HepG2 (cell line): ENCODE measurements around the gene DCD.

Experiments used
- HNRNPL ChIP-seq: fragments of 200-400 bp; formaldehyde crosslinking; IDR thresholded peaks from 2 replicates; pipeline ENCODE4 v1.6.1; 2017; ENCODE audit warnings: mild to moderate bottlenecking, low read depth, low read length
- IRF2 ChIP-seq: IDR thresholded peaks from 2 replicates; pipeline ENCODE4 v1.6.1; 2018; ENCODE audit warnings: missing genetic modification reagents, missing compliant biosample characterization
- NFIC ChIP-seq: IDR thresholded peaks from 2 replicates; pipeline ENCODE4 v1.6.1; 2012; ENCODE audit warnings: mild to moderate bottlenecking, low read length, inconsistent platforms
- POLR2AphosphoS5 ChIP-seq: IDR thresholded peaks from 2 replicates; pipeline ENCODE4 v1.6.1; 2012; ENCODE audit warnings: low read depth, low read length
- PRMT3 ChIP-seq: sonication (generic); formaldehyde crosslinking; IDR thresholded peaks from 2 replicates; pipeline ENCODE4 v1.8.1; 2022; ENCODE audit warnings: low read depth, mild to moderate bottlenecking, moderate library complexity, missing genetic modification reagents, borderline replicate concordance
- SATB2 ChIP-seq: sonication (generic); formaldehyde crosslinking; IDR thresholded peaks from 2 replicates; pipeline ENCODE4 v1.5.0; 2020; ENCODE audit warnings: missing genetic modification reagents
- SP5 ChIP-seq: IDR thresholded peaks from 2 replicates; pipeline ENCODE4 v1.6.1; 2016; ENCODE audit warnings: low read depth, borderline replicate concordance
- ZNF143 ChIP-seq: sonication (generic); formaldehyde crosslinking; IDR thresholded peaks from 2 replicates; pipeline ENCODE4 v1.4.0; 2020; ENCODE audit warnings: missing genetic modification reagents
- ZNF788 ChIP-seq: sonication (generic); formaldehyde crosslinking; IDR thresholded peaks from 2 replicates; pipeline ENCODE4 v1.5.0; 2020; ENCODE audit warnings: mild to moderate bottlenecking, missing genetic modification reagents, borderline replicate concordance
- TF ChIP-seq, protein P1 (sequence below): sonication (generic); formaldehyde crosslinking; IDR thresholded peaks from 2 replicates; pipeline ENCODE4 v1.5.0; 2020; ENCODE audit warnings: mild to moderate bottlenecking, missing genetic modification reagents, moderate library complexity
- TF ChIP-seq, protein P2 (sequence below): IDR thresholded peaks from 2 replicates; pipeline ENCODE4 v1.6.1; 2016; ENCODE audit warnings: missing genetic modification reagents, missing compliant biosample characterization
- TF ChIP-seq, protein P3 (sequence below): sonication (generic); formaldehyde crosslinking; IDR thresholded peaks from 2 replicates; pipeline ENCODE4 v1.4.0; 2020; ENCODE audit warnings: mild to moderate bottlenecking, missing genetic modification reagents

DNA sequence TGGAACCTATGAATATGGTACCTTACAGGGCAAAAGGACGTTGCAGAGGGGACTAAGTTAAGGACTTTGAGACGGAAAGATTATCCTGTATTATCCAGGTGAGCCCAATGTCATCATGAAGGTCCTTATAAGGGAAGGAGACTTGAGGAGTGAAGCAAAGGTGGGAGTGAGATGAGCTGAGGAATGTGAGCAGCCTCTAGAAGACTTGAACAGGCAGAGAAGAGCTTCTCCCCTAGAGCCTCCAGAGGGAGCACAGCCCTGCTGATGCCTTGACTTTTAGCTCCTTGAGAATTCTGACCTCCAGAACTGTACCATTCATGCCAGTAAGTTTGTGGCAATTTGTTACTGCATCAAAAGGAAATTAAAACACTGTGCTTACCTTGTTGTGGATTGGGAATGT is 41.8 kb upstream of the DCD start:
- no peak for TF ChIP-seq ZNF788 (CRISPR knock-in tag)
- TF ChIP-seq, protein P1, sequence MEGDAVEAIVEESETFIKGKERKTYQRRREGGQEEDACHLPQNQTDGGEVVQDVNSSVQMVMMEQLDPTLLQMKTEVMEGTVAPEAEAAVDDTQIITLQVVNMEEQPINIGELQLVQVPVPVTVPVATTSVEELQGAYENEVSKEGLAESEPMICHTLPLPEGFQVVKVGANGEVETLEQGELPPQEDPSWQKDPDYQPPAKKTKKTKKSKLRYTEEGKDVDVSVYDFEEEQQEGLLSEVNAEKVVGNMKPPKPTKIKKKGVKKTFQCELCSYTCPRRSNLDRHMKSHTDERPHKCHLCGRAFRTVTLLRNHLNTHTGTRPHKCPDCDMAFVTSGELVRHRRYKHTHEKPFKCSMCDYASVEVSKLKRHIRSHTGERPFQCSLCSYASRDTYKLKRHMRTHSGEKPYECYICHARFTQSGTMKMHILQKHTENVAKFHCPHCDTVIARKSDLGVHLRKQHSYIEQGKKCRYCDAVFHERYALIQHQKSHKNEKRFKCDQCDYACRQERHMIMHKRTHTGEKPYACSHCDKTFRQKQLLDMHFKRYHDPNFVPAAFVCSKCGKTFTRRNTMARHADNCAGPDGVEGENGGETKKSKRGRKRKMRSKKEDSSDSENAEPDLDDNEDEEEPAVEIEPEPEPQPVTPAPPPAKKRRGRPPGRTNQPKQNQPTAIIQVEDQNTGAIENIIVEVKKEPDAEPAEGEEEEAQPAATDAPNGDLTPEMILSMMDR = no peak
- TF ChIP-seq, protein P2, sequence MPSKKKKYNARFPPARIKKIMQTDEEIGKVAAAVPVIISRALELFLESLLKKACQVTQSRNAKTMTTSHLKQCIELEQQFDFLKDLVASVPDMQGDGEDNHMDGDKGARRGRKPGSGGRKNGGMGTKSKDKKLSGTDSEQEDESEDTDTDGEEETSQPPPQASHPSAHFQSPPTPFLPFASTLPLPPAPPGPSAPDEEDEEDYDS (CRISPR knock-in tag) = no peak
- no peak for TF ChIP-seq POLR2AphosphoS5
- TF ChIP-seq, protein P3, sequence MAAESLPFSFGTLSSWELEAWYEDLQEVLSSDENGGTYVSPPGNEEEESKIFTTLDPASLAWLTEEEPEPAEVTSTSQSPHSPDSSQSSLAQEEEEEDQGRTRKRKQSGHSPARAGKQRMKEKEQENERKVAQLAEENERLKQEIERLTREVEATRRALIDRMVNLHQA (CRISPR knock-in tag) = no peak
- no peak for TF ChIP-seq NFIC
- no peak for TF ChIP-seq PRMT3 (CRISPR knock-in tag)
- no peak for TF ChIP-seq HNRNPL
- no peak for TF ChIP-seq IRF2
- TF ChIP-seq SATB2 = no peak
- TF ChIP-seq ZNF143 (CRISPR knock-in tag) = no peak
- TF ChIP-seq SP5 (CRISPR knock-in tag) = no peak
